GM20000 (cell line): ENCODE data around the gene POTEM.
"Not testable (repeated sequence)": the region's sequence is repeated elsewhere in the genome, so short reads cannot be mapped to it uniquely, and the experiment has no call there.

ENCODE experiments used
- DNase-seq: peaks from one replicate; pipeline ENCODE4 v3.0.0; 2012; ENCODE audit warnings: low spot score

The POTEM gene

DNA sequence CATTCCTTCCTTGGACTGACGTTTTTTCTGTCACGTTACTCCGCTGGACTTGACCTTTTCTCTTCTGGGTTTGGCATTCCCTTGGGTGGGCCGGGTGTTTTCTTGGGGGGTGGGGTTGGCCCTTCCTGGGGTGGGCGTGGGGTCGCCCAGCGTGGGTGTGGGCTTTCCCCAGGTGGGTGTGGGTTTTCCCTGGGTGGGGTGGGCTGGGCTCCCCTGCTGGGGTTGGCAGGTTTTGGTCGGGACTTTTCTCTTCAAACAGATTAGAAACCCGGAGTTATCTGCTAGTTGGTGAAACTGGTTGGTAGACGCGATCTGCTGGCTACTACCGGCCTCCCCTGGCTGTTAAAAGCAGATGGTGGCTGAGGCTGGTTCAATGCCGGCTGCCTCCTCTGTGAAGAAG, at the start of gene POTEM:
Gene POTEM (plus strand): TSS at position 301 of the 400 bp plus-strand sequence. CDS start 52 bp downstream, at position 353.
- not testable (repeated sequence) for DNase-seq

DNA sequence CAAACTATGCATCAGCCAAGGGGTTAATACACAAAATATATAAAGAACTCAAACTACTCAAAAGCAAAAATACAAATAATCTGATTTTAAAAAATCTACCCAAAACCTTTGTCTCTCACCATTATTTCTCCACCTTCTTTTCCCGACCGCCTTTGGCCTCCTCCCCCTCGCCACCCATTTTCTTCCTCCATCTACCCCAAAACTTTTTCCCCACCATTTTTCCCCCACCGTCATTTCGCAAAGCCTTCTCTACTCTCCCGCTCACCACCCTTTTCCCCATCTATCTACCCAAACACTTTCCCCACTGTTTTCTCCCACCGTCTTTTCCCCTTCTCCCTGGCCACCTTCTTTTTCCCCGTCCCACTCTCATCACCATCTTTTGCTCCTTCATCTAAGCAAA, 48.9 kb upstream of the POTEM start:
- DNase-seq: not testable (repeated sequence)

DNA sequence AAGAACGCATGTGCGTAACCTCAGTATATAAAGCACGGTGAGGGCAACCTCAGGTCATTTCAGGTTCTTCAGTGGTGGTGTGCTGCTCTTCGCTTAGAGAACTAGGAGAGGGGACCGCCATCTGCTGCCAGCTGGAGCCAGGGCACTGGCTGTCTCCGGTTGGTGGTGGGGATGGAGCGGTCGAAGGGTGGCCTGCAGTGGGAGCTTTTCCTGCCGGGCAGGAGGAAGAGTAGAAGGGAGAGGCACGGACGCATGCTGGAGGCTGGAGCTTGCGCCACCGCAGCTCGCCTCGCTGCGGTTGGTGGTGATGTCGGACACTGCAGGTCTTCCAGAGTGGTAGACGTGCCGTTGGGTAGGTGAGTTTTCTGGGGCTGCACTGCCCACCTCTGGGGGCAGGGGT, 47.2 kb upstream of the POTEM start:
- DNase-seq: not testable (repeated sequence)

DNA sequence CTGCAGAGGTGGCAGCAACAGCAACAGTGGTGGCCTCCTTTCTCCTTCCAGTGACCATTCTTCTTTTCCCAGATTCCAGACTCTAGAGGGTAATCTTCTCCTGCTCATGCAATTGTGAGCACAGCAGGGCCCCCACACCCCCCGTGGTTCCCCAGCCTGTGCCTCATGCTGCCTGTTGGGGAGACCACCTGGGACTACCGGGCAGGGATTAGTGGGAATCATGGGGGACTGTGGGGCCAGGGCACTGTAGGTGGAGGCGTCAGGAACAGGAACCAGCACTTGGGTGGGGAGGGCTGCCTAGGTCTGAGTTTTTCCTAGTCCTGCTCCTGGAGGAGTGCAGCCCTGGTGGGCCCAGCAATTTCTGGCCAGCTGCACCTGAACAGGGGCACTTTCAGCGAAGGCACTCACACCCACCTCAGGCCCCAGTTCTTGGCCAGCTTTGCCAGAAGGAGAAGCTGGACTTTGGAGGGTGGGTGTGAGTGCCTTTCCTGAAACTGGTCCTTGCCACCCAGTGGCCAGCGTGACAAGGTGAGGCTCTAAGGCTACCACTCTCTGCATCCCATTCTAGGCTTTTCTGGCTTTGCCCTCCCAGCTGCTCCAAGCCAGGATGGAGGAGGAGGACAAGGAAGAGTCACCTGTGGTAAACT, 46.1 kb upstream of the POTEM start:
- not testable (repeated sequence) for DNase-seq

DNA sequence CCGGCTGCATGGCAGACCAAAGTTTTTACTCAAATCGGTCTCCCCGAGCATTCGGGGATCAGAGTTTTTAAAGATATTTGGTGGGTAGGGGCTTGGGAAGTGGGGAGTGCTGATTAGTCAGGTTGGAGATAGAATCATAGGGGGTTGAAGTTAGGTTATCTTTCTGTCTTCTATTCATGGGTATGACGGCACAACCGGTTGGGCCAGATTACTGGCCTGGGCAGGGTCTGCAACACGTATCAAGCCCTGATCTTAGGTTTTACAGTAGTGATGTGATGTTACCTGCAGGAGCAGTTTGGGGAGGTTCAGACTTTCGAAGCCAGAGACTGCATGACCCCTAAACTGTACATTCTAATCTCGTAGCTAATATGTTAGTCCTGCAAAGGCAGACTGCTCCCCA, 30.4 kb upstream of the POTEM start:
- DNase-seq: not testable (repeated sequence)

DNA sequence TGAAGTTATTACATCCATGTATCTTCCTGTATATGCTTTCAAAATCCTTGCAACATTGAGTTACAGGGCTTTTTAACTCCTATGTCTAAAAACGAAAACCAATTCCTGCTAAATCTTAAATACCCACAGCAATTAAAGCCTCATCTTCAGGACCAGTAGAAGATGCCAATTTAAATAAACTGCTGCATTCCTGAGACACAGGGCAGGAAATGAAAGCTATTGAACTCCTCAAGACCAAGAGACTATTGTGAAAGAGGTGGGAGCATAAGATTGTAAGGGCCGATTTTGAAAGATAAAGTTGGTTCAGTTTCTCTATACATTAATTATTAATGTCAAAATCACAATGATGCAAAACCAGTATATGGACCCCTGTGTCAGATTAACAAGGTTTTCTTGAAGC, 28.5 kb upstream of the POTEM start:
- not testable (repeated sequence) for DNase-seq

DNA sequence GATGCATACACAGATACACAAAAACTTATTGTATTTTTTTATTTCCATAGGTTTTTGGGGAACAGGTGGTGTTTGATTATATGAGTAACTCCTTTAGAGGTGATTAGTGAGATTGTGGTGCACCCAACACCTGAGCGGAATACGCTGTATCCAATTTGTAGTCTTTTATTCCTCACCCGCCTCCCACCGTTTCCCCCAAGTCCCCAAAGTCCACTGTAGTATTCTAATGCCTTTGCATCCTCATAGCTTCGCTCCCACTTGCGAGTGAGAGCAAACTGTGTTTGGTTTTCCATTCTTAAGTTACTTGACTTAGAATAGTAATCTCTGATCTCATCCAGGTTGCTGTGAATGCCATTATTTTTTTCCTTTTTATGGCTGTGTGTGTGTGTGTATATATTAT, 17.3 kb upstream of the POTEM start:
- not testable (repeated sequence) for DNase-seq

DNA sequence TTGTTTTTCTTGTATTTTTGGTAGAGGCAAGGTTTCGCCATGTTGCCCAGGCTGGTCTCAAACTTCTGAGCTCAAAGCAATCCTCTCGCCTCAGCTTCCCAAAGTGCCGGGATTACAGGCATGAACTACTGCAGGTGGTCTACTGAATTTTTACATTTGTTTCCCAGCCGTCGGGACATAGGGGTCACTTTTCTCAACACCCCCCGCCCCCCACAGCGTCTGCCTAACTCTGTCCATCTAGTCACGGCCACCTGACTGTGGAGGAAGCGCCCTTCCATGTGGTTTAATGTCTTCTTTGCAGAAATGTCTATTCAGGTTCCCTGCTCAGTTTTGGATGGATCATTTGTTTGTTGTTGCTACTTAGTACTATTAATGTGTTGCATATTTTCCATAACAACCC, 14.1 kb upstream of the POTEM start:
- not testable (repeated sequence) for DNase-seq

DNA sequence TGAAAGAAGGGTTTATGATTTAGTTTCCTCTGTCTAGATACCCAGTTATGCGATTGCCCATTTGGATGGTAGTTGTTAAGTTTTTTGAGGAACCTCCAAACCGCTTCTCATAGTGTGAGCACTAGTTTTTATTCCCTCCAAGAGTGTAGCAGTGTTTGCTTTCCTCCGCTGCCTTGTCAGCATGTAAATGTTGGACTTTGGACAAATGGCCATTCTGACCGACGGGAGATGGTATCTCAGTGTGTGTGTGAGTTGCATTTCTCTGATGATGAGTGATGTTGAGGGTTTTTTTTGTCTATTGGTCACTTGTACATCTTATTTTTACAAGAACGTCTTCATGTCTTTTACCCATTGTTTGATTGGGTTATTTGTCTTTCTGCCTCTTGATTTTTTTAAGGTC, 11.4 kb upstream of the POTEM start:
- DNase-seq: not testable (repeated sequence)

DNA sequence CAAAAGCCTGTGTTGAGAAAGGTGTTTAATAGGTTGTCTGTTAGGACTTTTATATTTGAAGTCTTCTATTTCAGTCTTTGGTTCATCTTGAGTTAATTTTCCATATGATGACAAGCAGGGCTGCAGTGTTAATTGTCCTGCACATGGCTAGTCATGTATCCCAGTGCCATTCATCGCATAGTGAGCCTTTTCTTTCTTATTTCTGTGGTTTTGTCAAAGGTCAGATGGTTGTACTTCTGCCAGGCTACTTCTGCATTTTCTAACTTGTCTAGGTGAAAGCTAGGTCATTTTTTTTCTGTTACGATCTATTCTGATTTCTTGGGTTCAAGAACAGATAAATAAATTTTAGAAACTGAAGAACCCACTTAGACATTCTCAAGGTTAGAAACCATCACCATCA, 5.7 kb upstream of the POTEM start:
- DNase-seq: not testable (repeated sequence)

DNA sequence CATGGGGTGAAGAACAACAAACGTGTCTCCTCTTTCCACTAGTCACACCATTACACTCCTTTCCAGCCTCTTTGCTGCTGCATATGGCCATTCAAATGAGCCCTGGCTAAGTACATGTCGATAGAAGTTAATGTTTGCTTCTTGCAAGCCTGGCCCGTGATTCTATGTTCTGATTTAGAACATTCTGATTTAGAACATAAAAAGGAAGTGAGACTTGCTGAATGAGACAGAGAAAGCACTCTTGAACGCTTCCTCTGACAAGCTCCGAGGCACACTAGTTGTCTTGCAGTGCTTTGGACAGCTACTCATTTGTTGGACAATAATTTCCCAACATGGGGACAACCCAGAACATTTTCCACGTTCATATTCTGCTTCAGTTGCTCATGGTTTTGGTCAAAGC, 5.1 kb upstream of the POTEM start:
- DNase-seq: not testable (repeated sequence)

DNA sequence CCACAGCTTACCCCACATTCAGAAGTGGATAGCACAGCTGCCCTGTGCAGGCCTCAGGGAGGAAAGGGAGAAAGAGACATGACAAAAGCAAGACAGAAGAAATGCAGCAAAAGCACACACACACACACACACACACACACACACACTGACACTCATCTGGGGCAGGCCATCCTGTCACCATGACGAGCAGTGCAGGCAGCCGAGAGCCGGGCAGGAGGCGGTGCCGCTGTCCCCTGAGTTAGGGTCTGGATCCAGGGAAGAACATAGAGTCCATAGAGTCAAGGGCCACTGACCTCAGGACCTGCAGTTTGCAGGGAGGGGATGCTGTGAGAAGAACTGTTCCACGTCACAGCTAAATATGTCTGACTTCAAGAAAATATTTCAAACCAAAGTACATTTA, 4.0 kb upstream of the POTEM start:
- DNase-seq: not testable (repeated sequence)

DNA sequence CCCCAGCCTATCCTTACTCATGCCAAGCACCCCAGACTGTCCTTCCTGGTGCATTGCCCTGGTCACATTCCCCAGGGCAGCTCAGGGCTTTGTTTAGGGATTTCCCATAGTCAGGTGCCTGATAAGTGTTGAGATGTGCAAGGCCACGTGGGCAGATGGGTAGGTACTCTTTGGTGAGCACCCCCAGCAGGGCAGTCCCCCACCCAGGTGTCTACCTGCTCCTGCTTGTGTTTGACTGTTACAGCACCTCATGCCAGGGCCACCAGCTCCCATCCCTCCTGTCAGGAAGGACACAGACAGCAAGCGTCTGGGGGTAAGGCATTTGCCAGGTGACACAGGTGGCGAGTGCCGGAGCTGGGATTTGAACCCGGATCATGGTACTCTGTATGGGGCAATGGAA, 2.4 kb upstream of the POTEM start:
- not testable (repeated sequence) for DNase-seq

DNA sequence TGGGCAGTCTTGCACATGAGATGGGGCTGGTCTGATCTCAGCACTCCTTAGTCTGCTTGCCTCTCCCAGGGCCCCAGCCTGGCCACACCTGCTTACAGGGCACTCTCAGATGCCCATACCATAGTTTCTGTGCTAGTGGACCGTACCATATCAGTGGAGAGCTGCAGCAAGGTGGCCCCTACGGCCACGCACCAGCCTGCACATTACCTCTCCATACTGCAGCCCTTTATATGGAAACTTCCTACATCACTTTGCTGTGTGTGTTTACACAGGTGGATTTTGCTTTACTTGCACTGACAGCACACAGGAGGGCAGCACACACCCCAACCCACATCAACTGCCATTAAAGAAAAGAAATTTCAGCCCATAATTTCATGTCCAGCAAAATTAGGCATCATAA, 35.3 kb downstream of the POTEM start:
- DNase-seq: not testable (repeated sequence)

DNA sequence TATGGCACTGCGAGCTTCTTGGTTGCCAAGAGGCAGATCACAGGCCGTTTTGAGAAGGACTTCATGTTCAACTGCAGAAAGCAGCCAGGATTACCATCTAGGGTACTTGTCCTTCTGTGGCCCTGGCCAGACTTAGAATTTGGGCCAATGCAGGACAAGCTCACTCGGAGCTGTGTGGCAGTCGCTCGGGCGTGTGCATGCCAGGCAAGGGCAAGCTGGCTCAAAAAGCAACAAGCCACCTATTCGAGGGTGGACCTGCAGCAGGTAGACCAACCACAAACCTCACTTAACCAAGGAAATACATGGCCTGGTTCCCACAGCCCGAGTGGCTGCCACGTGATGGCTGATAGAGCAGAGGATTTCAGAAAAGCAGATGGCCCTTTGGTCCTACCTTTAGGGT, 39.3 kb downstream of the POTEM start:
- not testable (repeated sequence) for DNase-seq

DNA sequence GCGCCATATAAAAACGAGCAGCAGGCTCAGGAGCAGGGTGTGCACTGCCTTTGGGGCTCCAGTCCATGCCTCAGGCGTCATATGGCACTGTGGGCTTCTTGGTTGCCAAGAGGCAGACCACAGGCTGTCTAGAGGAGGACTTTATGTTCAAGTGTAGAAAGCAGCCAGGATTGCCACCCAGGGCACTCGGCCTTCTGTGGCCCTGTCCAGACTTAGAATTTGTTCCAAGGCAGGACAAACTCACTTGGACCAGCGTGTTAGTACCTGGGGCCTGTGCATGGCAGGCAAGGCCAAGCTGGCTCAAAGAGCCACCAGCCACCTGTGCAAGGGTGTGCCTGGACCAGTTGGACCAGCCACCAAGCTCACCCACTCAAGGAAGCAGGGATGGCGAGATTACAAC, 40.4 kb downstream of the POTEM start:
- not testable (repeated sequence) for DNase-seq

DNA sequence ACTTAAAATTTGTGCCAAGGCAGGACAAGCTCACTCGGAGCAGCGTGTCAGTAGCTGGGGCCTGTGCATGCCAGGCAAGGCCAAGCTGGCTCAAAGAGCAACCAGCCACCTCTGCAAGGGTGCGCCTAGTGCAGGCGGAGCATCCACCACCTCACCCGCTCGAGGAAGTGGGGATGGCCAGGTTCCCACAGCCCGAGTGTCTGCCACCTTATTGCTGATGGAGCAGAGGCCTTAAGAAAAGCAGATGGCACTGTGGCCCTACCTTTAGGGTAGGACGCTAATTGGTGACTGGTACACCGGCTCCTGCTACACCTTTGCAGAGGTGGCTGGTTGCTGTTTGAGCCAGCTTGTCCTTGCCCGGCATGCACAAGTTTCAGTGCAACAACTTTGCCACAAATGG, 43.8 kb downstream of the POTEM start:
- DNase-seq: not testable (repeated sequence)

DNA sequence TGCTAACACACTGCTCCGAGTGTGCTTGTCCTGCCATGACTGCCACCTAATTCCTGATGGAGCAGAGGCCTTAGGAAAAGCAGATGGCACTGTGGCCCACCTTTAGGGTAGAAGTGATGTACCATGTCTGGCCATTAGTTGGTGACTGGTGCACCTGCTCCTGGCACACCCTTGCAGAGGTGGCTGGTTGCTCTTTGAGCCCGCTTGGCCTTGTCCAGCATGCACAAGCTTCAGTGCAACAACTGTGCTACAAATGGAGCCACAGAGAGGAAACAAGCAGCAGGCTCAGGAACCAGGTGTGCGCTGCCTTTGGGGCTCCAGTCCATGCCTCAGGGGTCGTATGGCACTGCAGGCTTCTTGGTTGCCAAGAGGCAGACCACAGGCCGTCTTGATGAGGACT, 44.5 kb downstream of the POTEM start:
- DNase-seq: not testable (repeated sequence)

DNA sequence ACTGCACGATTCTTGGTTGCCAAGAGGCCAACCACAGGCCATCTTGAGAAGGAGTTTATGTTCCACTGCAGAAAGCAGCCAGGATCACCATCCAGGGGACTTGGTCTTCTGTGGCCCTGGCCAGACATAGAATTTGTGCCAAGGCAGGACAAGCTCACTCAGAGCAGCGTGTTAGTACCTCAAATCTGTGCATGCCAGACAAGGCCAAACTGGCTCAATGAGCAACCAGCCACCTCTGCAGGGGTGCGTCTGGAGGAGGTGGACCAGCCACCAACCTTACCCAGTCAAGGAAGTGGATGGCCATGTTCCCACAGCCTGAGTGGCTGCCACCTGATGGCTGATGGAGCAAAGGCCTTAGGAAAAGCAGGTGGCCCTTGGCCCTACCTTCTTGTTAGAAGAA, 48.0 kb downstream of the POTEM start:
- DNase-seq: not testable (repeated sequence)

DNA sequence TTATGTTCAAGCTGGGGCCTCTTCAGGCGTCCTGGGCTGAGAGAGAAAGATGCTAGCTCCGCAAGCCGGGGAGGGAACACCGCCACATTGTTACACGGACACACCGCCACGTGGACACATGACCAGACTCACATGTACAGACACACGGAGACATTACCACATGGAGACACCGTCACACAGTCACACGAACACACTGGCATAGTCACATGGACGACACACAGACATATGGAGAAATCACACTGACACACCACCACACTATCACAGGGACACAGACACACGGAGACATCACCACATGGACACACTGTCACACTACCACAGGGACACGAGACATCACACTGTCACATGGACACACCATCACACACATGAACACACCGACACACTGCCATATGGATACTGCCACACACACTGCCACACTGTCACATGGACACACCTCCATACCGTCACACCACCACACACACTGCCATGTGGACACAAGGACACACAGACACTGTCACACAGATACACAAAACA, 57.9 kb downstream of the POTEM start:
- DNase-seq: not testable (repeated sequence)

DNA sequence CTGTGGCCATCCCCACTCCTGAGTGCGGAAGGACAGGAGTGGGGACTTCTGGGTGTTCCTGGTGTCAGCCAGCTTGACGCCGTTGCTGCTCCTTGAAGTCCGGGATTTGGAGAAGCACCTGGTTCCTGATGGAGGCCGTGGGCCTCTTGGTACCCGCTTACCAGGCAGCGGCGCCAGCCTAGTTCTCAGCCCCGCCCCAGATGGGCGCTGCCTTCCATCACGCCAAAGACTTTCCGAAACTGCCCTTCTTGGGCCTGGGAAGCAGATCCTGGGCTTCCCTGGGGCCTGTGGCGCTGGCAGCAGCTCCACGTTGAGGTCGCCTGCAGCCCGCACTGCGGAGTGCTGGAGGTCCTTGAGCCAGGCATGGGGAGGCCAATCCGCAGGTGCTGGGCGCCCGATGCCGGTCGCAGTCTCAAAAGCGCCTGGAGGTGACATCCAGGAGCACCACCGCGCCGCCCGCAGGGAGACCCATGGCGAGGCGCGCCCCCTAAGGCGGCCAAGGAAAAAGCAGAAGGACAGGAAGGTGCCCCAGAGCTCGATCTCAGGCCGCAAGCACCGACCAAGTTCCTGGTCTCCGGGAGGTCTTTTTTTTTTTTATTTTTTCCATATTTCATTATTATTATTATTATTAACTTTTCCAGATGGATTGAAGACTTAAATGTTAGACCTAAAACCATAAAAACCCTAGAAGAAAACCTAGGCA, 59.6 kb downstream of the POTEM start:
- not testable (repeated sequence) for DNase-seq

DNA sequence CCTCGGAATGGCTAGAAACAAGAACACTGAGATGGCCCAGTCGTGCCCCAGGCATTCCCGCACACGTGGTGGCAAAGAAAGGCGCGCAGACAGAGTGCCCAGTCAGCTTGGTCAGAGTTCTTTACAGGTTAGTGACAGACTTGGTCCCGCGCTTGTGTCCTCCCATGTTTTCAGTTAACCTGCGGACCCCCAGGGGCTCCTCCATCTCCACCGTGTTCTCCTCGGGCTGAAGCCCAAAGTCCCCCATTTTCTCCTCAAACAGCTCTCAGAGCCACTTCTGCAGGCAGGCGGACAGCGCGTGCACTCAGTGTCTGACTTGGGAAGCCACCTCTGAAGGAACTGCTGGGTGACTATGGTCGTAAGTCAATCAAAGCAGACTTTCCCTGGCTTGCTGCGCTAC, 60.7 kb downstream of the POTEM start:
- not testable (repeated sequence) for DNase-seq

DNA sequence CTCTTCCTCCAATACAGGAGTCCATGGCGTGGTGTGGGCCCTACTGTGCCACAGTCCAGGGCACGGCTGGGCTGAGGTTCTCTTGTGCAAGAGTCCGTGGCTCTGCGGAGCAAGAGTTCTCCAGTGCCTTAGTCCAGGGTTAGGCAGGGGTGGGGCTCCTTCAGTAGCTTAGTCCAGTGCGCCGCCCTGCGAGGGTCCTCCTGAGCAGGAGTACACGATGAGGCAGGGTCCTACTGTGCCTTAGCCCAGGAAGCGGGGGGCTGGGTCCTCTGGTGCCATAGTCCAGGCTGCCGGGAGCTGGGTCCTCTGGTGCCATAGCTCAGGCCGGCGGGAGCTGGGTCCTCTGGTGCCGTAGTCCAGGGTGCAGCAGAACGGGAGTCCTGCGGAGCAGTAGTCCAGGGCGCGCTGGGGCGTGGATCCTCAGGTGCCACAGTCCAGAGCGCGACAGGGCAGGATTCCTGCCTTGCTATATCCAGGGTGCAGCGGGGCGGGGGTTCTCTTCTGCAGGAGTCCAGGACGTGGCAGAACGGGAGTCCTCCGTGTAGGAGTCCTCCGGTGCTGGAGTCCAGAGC, 69.7 kb downstream of the POTEM start:
- not testable (repeated sequence) for DNase-seq
